Glomerular endothelial cell (primary cell): ENCODE measurements around the gene MEGF10. TPM values are rescaled to one million over a fixed set of nuclear protein-coding genes. Genes with fewer than 3 reads are reported as not detected.

Experiments used
- DNase-seq: peaks from one replicate; pipeline ENCODE4 v3.0.0-alpha.2; 2011; ENCODE audit warnings: low read depth, low spot score; ENCODE audit errors: extremely low read depth
- total RNA-seq: library from RNA; depleted of rRNA; stranded (reverse); fragments of >200 nt; gene quantifications from 2 replicates; pipeline ENCODE4 v1.2.3, GENCODE V29; 2015

MEGF10 gene
- total RNA-seq, 1 donor from 2014 or later: 15.5 TPM

DNA sequence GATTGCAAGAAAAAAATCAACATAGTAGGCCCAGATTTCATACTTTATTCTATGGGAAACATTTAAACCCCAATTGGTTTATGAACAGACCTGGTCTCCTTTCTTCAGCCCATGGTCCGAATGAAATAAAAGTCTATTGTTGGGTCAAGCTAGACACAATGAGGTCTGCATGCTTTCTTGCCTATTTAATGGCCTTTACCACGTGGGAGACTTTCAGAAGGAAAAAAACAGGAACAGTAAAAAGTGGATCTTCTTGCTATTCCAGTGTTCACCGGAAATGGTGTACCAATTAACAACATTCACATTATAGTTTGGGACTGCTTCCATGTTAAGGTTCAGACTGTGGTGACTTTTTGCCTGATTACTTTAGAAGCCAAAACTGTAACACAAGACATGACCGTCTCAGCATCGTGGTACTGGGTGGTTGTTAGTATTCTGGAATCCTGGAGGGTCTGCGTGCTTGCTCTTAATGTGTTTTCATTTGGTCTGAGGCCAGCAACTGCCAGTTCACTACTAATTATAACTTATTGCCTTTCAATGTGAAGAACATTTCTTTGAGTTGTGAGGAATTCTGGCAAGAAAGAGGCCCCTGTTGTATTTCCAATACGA lies 141.5 kb downstream of the MEGF10 start:
- no peak for DNase-seq

DNA sequence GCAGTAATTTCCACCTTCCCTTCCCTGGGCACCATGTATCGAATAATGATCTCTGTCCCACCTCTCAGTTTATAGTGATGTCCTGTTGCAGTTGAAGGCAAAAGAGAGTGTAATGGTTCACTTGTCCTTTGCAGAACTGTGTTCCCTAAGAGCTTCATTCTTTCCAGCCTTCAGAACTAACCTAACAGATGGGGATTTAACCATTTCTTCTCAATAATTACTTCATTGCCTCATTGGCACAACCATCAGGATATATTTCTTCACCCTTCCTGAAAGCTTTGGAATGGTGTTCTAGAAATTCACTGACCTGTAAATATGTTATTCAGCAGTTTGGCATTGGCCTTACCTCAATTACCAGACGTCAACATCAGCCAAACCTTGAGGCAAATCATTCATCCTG lies 142.9 kb downstream of the MEGF10 start:
- no peak for DNase-seq

DNA sequence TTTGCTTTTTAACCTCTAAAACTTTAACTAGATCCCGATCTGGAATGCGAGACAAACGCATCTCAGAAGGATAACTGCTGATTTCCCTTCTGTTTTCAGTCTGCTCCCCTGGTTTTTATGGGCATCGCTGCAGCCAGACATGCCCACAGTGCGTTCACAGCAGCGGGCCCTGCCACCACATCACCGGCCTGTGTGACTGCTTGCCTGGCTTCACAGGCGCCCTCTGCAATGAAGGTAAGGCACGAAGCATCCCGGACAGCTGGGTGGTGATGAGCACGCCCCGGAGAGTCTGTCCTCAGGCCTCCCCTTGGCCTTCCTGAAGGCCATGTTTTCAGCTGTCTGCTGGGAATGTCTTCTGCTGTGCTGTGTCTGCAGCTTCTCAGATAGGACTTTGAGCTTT lies 144.0 kb downstream of the MEGF10 start:
- DNase-seq: no peak

DNA sequence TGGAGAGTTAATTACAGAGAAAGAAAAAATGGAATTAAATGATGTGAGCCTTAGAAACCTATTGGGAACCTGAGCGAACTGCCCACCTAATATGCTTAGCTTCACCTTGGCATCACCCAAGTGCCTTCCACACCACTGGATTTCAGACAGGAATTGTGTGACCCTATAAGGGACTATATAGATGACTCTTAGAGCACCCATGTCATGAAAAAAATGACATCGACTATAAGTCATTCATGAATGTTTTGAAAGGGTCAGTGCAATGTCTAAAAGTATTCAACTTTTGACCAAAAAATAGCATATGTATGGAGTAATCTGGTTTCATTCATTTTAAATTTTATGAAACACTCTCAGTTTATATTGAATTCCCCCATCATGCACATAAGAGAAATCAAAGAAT lies 145.2 kb downstream of the MEGF10 start:
- no peak for DNase-seq

DNA sequence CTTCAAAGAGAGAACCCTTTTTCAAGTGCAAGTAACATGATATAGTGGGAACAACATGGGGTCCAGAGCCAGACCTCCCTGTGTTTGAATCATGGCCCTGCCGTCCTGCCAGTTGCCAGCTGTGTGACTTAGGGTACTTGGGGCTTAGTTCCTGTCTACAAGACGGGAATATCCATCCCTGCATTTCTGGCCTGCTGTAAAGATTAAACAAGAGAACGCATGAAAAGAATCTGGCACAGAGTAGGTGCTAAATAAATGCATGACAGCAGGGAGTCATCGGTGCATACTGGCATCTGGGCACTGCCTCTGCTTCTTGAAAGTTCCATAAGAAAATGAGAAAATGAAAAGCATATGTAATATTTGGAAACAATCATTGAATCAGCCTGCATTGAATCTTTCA lies 149.0 kb downstream of the MEGF10 start:
- DNase-seq: no peak

DNA sequence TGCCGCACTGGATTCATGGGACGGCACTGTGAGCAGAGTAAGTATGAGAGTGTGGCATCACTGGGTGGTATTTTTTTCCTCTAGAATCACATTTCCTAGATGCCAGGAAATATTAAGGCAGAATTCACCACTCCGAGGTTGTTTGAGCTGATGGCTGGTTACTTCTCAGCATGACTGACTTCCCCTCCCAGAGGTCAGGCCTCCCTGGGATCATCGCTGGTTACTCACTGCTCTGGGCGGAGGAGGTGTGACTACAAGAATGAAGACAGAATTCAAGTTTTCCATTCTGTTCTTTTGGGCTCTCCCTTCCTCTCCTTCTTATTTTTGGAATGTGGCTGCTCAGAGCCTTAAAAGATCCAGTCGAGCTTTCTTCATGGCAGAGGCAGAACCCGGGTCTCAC lies 150.2 kb downstream of the MEGF10 start:
- no peak for DNase-seq

DNA sequence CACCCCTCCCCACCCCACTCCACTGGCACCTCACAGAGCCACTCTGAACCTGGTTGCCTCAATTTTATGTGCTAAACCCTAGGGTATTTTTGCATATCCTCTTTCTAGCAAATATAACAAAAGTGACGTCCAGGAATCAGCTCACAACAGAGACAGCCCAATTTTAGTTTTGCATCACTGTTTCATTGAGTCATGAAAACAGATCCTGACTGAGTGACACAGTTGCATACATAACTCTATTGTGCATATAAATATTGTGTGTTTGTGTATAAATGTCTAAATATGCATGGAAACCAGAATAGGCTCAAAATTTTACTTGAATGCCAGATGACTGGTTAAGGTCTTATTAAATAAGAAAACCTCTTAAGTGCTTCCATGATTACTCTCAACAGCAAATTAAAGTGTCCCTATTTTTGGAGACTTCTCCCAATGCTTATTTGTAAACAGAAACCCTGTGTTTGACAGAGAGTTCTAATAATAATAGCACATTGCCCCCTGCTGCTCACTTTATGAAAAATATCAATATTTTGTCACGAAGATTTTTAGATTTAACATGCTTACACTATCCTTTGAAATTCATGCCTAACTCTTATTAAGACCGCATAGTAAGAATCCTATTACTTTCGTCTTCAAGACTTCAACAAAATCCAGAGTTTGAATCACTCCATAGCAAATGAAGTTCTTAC lies 151.3 kb downstream of the MEGF10 start:
- DNase-seq: no peak

DNA sequence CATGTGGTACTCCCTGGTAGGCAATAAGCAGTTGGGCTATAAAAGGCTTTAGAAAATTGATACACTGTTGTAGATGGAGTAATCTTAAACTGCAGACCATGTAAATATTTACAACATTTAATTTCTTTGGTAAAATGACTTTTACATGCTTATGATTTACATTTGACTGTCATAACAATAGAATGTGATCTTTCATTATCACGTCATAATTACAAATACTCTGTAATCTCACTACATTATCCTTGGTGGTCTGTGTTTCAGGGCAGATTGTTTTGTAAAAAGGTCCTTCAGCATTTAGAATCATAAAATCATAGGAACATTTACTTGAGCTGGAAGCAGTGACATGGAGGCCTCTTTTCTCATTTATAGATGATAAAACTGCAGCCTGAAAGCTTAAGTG lies 153.6 kb downstream of the MEGF10 start:
- no peak for DNase-seq

DNA sequence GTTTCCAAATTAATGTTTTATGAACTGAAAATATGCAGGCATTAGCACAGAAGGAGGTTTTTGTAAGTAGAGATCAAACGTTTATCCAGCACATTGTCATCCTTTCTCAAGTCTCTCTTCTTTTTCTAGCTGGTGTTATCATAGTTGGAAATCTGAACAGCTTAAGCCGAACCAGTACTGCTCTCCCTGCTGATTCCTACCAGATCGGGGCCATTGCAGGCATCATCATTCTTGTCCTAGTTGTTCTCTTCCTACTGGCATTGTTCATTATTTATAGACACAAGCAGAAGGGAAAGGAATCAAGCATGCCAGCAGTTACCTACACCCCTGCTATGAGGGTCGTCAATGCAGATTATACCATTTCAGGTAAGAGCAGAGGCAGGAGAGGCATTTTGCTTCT lies 154.7 kb downstream of the MEGF10 start:
- no peak for DNase-seq

DNA sequence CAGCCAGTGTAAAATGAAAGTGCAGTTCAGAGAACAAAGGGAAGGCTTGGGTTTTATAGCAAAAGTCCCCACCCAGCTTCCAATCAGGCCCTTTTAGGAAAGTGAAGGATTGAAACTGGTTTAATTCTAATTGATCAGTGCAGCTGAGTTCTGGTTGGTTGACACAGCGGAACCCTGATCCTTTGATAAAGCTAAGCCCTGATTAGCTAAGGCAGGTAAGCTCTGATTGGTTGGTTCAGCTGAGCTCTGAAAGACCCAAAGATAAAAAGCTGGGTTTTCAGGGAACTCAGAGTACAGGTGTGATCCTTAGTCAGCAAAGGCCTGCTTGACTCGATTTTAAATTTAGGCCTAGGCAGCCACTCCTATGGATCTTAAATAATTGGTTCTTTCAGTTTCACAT lies 156.0 kb downstream of the MEGF10 start:
- DNase-seq: no peak

DNA sequence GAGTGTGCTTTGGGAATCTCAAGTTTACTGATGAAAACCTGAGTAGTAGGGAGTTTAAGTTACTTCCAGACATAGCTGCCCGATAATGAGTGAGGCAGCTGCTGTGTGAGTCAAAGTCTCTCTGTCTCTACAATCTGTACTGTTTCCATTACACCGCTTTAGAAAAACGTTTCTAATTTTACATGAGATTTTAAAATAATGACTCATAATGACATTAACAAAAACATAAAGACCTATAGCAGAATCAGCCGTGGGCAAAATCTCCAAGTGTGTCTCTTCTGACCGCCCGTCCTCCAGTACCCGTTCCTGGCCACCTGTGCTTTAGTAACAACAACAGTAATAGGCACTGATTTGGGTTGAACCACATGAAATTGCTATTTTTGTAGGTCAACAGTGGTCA lies 157.2 kb downstream of the MEGF10 start:
- no peak for DNase-seq

DNA sequence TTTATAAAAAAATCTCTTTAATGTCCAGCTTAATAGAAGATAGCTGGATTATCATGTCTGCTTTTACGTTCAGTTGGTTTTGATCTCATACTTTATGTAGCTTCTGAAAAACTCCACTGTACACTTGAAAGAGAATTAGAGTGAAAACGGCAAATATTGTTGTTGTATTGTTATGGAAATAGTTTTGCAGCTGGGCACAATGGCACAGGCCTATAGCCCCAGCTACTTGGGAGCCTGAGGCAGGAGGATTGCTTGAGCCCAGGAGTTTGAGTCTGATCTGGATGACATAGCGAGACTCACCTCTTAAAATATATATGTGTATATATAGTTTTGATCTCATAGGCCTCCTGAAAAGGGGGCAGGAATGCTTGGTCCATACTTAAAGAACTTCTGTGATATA lies 159.4 kb downstream of the MEGF10 start:
- DNase-seq: no peak

DNA sequence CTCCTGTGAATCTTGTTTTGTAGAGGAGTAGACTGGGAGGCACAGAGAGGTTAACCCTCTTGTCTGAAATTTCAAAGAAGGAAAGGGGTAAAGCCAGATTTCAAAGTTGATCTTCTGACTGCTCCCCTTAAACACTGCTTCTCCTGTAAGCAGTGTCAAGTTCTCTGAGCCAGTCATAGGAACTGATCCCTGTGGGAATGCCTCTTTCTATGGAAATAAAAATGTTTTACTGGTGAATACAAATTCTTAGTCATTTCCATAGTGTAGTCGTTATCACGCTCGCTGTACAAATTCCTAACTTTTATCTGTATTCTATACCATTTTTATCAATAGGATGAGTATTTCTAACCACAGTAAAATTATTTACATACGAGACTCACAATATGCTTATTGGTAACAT lies 160.5 kb downstream of the MEGF10 start:
- DNase-seq: no peak

DNA sequence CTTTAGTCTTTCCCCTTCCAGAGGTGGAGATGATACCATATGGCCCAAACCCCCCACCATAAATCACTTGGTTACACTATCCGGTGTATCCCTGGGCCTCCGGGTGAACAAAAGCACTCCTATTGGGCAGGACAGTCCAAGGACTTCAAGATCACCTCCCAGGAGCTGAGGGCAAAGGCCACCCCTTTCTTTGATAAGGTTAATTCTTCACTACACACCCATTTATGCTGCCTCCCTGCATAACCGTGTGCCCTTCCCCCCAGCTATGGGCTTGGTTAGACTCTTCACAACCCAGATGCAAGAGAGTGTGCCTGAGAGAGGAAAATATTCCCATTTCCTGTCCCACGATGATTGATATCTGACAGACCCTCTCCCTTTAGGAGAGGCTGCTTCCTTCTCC lies 162.0 kb downstream of the MEGF10 start:
- no peak for DNase-seq

DNA sequence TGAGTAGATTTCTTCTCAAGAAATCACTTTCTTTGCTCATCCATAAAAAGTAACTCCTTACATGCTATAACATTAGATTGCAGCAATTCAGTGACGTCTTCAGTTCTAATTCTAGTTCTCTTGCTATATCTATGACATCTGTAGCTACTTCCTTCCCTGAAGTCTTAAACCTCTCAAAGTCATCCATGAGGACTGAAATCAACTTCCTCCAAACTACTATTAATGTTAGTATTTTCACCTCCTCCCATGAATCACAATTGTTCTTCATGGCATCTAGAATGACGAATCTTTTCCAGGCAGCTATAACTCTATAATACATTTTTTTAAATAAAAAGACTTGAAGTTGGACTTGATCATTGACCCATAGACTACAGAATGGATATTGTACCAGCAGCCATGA lies 180.6 kb downstream of the MEGF10 start:
- DNase-seq: no peak

DNA sequence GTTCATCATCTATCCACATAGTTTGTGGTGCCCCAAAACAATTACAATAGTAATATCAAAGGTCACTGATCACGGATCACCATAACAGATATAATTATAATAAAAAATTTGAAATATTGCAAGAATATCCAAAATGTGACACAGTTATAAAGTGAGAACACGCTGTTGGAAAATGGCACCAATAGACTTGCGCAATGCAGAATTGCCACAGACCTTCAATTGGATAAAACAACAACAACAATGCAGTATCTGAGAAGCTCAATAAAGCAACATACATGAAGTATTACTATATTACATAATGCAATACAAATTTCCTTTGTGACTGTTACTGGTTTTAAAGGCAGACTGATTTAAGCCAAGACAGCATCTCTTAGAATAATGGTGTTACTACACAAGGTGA lies 182.1 kb downstream of the MEGF10 start:
- DNase-seq: no peak

DNA sequence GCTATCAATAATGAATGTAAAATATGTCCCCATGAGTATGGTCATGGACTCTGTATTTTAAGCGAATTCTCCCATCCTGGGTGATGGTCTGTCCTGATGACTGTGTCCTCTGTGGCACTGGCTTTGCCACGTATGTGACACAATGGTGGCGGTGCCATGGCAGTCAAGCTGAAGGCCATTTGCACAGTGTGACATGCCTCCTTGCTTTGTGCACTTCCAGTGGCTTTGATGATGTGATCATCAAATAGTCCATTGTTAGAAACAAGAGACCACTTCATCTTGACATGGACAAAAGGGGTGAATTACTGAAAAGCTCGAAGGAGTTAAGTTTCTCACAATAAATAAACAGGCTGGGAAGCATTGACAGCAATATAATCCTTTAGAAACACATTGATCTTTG lies 195.9 kb downstream of the MEGF10 start:
- no peak for DNase-seq

DNA sequence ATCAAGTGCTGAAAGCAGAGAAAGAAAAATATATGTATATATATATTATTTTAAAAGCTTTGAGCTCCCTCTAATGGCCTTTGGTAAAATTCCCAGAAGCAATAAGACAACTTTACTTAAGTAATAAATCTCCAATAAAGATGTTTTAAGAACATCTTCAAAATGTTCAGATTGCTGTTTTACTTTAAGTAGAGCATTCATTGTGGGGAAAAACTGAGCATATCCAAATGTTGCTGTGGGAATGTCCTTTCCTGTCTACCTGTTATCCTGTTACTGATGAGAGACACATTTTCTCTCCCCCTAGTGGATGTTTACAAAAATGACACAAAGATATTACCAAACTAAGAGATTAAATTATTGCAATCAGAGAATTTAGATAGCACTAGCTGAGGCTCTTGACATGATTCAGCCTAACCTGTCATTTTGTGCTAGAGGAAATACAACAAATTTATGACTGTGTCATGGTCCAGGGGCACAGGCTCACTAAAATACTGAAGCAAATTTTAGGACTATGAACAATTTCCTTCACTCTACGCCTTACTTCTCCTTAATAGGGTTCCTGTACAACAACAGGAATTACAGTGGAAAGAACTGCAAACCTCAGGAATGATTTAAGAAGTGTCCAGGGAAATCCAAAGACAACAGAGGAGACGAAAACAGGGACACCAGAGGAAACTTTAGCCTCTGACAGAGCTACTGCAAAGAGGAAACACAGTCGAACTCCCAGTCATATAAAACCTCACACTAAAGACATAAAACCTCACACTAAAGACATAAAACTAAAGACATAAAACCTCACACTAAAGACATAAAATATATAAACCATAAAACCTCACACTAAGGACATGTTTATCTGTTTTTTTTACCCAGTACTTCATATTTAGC lies 202.5 kb downstream of the MEGF10 start:
- DNase-seq: peak; percentile 42

DNA sequence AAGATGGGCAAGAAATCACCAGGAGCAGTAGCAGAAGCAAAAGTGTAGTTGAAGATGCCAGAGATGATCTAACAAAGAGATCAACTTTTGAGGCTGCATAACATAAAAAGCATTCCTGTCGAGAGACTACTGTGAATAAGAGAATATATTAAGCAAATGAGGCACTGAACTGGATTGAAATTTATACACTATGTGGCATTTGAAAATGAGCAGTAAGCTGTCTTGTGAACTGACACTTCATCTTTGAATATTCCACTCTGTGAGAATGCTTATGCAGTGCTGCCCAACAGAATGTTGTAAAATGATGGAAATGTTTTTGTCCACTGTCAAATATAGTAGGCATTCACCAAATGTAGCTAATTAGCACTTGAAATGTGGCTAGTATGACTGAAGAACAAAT lies 208.0 kb downstream of the MEGF10 start:
- no peak for DNase-seq

DNA sequence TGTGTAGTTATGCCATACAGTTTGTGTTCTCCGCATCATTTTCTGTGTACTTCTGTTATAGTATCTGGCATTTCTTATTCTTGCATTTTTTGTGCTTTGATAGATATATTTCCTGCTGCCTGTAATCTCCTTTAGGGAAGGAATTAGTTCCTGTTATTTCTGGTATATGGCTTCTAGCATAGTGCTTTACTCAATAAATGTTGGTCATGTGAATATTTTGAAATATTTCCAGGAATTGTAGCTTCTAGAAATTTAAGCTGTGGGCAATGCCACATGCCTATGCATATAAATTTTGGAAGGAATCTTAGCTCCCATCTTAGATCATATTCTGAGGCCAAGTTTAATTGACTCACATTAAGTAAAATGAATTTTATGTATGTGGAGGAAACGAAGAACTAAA lies 215.3 kb downstream of the MEGF10 start:
- DNase-seq: no peak

DNA sequence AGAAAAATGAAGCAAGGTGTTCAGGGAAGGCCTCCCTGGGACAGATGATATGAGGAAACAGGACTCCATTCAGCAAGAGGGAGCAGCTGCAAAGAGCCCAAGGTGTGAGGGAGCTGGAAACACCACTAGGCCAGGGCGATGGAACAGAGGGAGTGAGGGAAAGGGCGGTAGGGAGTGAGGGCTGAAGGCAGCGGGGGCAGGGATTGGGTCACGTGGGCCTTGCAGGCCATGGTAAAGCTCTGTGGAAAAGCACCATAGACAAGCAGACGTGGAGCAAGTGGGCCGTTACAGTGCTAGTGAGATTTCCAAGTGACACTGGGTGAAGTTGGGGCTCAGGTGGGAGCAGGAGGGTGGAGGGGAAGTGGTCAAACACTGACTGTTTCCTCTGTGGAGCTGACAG lies 216.0 kb downstream of the MEGF10 start:
- DNase-seq: no peak
